ENCODE data around the gene ENDOU.

ENDOU gene

GRCh38 chr12:47725091-47725772 is at the start of gene ENDOU:
Gene ENDOU (minus strand): TSS chr12:47725490. CDS start chr12:47725413, 77 bp downstream.
- in situ Hi-C loops (cut with HindIII; ENCODE audit: low pct_unique_long_range_greater_than_20kb, low sequenced_read_pairs) = no loop called here
- TF ChIP-seq JUND (IDR thresholded peaks at IDR 0.05; ENCODE audit: low read depth) = no peak

DNA sequence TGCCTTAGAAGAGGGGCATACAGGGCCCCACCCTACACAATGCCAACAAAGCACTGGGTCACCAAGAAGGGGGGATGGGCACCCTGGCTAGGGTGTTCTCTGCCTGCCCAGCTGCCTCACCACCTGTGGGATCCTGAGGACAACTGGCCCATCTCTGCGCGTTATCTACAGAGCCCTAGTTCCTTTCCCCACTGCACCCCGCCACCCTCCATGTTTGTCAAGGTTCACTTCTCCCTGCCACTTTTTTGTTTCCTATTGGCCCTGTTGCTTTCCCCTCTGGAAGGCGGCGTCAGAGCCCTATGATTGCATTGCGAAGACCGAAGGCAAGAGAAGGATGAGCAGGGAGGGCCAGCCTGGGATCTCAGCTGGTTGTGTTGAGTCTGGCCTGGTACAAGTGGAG is 49.4 kb upstream of the ENDOU start:
- DNase-seq (ENCODE audit: low read depth in 1 of 2, low spot score in 1 of 2) = no peak
- in situ Hi-C loops (cut with HindIII; ENCODE audit: low pct_unique_long_range_greater_than_20kb, low sequenced_read_pairs) = no loop called here
- TF ChIP-seq JUND (IDR thresholded peaks at IDR 0.05; ENCODE audit: low read depth) = no peak

More at GRCh38 chr12:47725091-47725772, at the start of gene ENDOU:
- no peak for DNase-seq (ENCODE audit: low read depth in 1 of 2, low spot score in 1 of 2)

DNA sequence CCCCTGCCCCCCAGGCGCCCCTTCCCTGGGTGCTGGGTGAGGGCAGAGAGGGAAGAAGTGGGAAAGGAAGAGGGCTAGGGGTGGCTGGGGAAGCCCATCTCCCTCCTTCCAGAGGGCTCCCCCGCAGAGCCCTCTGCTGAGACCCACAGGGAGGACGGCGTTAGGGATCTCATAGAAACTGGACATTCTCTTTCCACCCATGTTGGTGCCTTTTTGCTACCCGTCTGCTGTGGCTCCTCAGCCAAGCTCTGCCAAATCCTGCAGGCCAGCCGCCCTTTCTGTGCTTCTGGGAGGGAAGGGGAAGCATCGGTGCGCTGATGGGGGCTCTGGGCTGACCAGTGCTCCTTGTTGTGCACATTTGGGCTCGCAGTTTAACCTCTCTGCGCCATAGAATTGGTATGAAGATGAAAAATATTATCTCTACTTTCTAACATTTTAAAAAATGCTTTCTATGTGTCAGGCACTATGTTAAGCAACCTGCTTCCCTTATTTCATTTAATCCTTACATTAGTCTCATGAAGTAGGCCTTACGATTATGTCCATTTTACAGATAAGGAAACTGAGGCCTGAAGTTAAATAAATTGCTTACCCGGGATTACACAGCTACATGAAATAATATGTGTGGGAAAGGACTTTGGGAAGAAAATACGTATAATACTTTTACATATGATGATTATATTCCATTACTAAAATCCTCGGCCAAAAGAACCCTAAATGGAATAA is 48.7 kb upstream of the ENDOU start:
- TF ChIP-seq JUND (IDR thresholded peaks at IDR 0.05; ENCODE audit: low read depth) = no peak
- in situ Hi-C loops (cut with HindIII; ENCODE audit: low pct_unique_long_range_greater_than_20kb, low sequenced_read_pairs) = no loop called here
- DNase-seq (ENCODE audit: low read depth in 1 of 2, low spot score in 1 of 2) = peak in 1 of 2 experiments; percentile 58

GRCh38 chr12:47773062-47773857 is 48.0 kb upstream of the ENDOU start, which contains the start of gene SLC48A1:
Gene SLC48A1 (plus strand): TSS chr12:47773238. CDS start chr12:47773305, 67 bp downstream.
- TF ChIP-seq JUND (IDR thresholded peaks at IDR 0.05; ENCODE audit: low read depth) = no peak
- in situ Hi-C loops (cut with HindIII; ENCODE audit: low pct_unique_long_range_greater_than_20kb, low sequenced_read_pairs) = no loop called here
- peak; percentile 83 to 96 for DNase-seq (ENCODE audit: low read depth in 1 of 2, low spot score in 1 of 2)

DNA sequence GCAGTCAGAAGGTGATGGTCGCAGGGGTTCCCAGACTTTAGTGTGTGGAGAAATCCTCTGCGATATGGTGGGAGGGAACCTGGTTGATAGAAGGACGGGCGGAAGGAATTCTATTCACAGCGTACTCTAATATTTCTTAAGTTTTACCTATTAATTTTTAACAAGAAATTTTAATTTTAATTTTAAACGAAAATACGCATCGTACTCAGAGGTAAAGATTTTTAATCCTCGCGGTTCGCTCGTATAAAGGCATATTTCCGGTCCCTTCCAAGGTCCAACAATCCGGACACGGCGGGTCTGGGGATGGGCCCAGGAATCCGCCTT is 47.4 kb upstream of the ENDOU start:
- TF ChIP-seq JUND (IDR thresholded peaks at IDR 0.05; ENCODE audit: low read depth) = no peak
- DNase-seq (ENCODE audit: low read depth in 1 of 2, low spot score in 1 of 2) = no peak
- in situ Hi-C loops (cut with HindIII; ENCODE audit: low pct_unique_long_range_greater_than_20kb, low sequenced_read_pairs) = no loop called here

- in situ Hi-C loops (cut with HindIII; ENCODE audit: low pct_unique_long_range_greater_than_20kb, low sequenced_read_pairs) = no loop called here
- no peak for TF ChIP-seq JUND (IDR thresholded peaks at IDR 0.05; ENCODE audit: low read depth)
- no peak for DNase-seq (ENCODE audit: low read depth in 1 of 2, low spot score in 1 of 2)
Measured at GRCh38 chr12:47772094-47772660, 46.9 kb upstream of the ENDOU start.

DNA sequence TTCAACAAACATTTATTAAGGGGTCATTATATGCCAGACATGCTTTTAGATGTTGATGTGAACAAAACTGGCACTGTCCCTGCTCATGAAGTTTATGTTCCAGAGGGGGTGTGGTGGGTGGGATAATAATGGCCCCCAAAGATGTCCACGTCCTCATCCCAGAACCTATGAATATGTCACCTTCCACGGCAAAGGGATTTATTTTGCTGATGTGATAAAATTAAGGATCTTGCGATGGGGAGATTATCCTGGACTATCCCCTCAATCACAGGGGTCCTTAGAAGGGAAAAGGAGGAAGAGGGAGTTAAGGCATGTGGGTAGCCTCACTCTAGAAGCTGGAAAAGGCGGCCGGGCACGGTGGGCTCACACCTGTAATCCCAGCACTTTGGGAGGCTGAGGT is 46.0 kb upstream of the ENDOU start:
- no peak for TF ChIP-seq JUND (IDR thresholded peaks at IDR 0.05; ENCODE audit: low read depth)
- no peak for DNase-seq (ENCODE audit: low read depth in 1 of 2, low spot score in 1 of 2)
- in situ Hi-C loops (cut with HindIII; ENCODE audit: low pct_unique_long_range_greater_than_20kb, low sequenced_read_pairs) = no loop called here

GRCh38 chr12:47770086-47770726 is 44.9 kb upstream of the ENDOU start:
- no peak for TF ChIP-seq JUND (IDR thresholded peaks at IDR 0.05; ENCODE audit: low read depth)
- in situ Hi-C loops (cut with HindIII; ENCODE audit: low pct_unique_long_range_greater_than_20kb, low sequenced_read_pairs) = no loop called here
- peak in 1 of 2 experiments; percentile 42 for DNase-seq (ENCODE audit: low read depth in 1 of 2, low spot score in 1 of 2)

DNA sequence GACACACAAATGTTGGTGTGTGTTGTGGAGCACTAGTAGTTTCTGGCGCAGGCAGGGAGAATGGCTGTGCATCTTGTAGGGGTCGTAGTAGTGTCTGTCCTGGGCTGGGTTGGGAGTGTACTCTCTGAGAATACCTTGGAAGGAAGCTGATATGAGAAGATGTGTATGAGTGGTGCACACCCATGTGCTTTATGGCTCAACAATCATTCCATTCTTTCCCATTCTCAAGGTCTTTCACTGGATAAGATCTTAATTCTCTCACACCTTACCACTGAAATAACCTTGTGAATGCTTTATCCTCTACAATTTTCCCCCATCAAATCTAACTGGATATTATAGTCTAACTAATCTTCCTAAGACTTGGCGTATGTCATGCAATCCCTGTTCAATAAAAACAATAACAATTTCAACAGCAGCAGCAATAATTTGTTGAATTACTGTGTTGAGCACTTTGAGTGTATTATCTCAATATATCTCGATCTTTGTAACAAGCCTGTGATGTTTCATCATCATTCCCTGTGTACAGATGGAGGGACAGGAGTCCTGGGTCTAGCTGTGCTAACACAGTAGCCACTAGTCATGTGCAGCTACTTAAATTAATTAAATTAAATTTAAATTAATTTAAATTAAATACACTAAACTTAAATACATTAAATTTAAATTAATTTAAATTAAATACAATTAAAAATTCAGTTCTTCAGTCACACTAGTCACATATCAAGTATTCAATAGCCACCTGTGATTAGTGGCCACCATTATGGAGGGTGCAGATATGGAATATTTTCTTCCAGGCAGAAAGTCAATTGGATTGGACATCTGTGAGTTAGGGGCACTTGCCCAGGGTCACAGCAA is 44.2 kb upstream of the ENDOU start:
- in situ Hi-C loops (cut with HindIII; ENCODE audit: low pct_unique_long_range_greater_than_20kb, low sequenced_read_pairs) = no loop called here
- no peak for DNase-seq (ENCODE audit: low read depth in 1 of 2, low spot score in 1 of 2)
- TF ChIP-seq JUND (IDR thresholded peaks at IDR 0.05; ENCODE audit: low read depth) = no peak

DNA sequence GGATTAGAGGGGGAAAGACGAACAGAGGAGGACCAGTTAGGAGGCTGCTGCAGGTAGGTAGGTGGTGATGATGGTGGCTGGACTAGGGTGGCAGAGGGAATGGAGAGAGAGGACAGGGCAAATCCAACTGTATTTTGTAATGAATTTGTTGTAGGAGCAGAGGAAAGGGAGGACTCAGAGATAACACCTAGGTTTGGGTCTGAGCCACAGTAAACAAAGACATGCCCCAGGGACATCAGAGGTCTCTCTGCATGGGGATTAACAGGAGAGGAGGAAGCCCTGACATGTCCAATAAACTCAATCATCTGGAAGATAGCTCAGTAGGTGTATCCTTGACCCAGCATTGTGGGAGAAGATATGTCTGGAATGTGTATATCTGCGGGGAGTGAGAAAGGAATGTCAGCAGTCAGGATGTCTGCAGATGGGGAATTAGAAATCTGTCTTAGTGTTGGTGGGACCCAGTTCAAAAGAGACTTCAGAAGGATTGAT is 43.1 kb upstream of the ENDOU start:
- no peak; the same call in 1 of the 2 replicates for TF ChIP-seq JUND (IDR thresholded peaks at IDR 0.05; ENCODE audit: low read depth)
- in situ Hi-C loops (cut with HindIII; ENCODE audit: low pct_unique_long_range_greater_than_20kb, low sequenced_read_pairs) = no loop called here

DNA sequence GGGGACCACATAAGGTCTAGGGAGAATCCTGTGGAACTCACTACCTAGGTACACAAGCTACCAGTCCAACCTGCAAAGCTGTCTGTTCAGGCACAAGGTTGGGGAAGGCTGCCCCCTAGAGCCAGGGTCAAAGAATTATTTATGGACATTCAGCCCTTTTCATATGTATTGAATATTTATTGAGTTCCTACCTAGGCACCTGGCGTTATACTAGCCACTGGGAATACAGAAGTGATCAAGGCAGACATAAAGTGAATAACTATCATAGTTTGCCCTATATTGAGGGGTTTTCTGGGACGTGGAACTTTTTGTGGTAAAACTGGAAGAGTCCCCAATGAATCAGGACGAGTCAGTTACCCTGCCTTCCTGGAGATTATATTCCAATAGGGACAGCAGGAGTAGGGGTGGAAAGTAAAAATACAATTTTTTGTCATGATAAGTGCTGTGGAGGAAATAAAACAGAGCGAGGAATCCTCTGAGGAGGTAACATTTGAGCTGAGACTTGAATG is 42.0 kb upstream of the ENDOU start:
- no peak for TF ChIP-seq JUND (IDR thresholded peaks at IDR 0.05; ENCODE audit: low read depth)
- peak; percentile 79 to 92 for DNase-seq (ENCODE audit: low read depth in 1 of 2, low spot score in 1 of 2)
- in situ Hi-C loops (cut with HindIII; ENCODE audit: low pct_unique_long_range_greater_than_20kb, low sequenced_read_pairs) = no loop called here

More for the DNA sequence above, 43.1 kb upstream of the ENDOU start:
- peak in 1 of 2 experiments; percentile 83 for DNase-seq (ENCODE audit: low read depth in 1 of 2, low spot score in 1 of 2)
